Panc1 (cell line): Measurements from ENCODE around the gene H6PD. TPM values are rescaled to one million over a fixed set of nuclear protein-coding genes. Genes with fewer than 3 reads are reported as not detected.
A peak's percentile ranks its signal among the peaks of the same experiment; 100 is the strongest.

Experiments used
- ATAC-seq: fragments of 200-7000 bp; cut with Tn5 transposase; 2 replicates; pipeline ENCODE4 v1.9.1; 2020; ENCODE audit warnings: mild to moderate bottlenecking, moderate library complexity
- BruUV-seq: library from RNA; stranded (reverse); fragments of 400-500 nt; replicated peaks from 2 replicates; lab custom pipeline; 2021; lab: Mats Ljungman, UMichigan
- CTCF ChIA-PET: fragments of 300-600 bp; sonication (Branson Sonifier 250); formaldehyde crosslinking; loops from one replicate; lab custom pipeline; 2022; ENCODE audit warnings: antibody characterized with exemption; lab: Charles Lee
- POLR2A ChIA-PET: fragments of 300-600 bp; sonication (Branson Sonifier 250); formaldehyde crosslinking; loops from one replicate; lab custom pipeline; 2022; ENCODE audit warnings: antibody characterized with exemption; lab: Charles Lee
- DNase-seq: peaks from one replicate; pipeline ENCODE4 v3.0.0-alpha.2; 2010; ENCODE audit warnings: low read depth, low spot score
- H3K27ac ChIP-seq: 2 replicates; pipeline ENCODE4 v1.5.1; 2011; ENCODE audit warnings: mild to moderate bottlenecking, low read length, inconsistent platforms
- H3K27me3 ChIP-seq: fragments of 200-500 bp; sonication (Bioruptor generic); 2 replicates; pipeline ENCODE4 v1.6.0; 2014; ENCODE audit warnings: low read length, inconsistent platforms; ENCODE audit not compliant: control insufficient read depth, insufficient read depth
- H3K36me3 ChIP-seq: fragments of 200-500 bp; sonication (Bioruptor generic); 2 replicates; pipeline ENCODE4 v1.5.1; 2014; ENCODE audit warnings: inconsistent platforms, mild to moderate bottlenecking, low read length, moderate library complexity; ENCODE audit not compliant: control insufficient read depth, insufficient read depth
- H3K4me1 ChIP-seq: 2 replicates; pipeline ENCODE4 v1.5.1; 2011; ENCODE audit warnings: inconsistent platforms, mild to moderate bottlenecking, low read length, moderate library complexity; ENCODE audit not compliant: control insufficient read depth, insufficient read depth
- H3K4me3 ChIP-seq, 2 experiments: 2 replicates each; pipeline ENCODE4 v1.5.1; 2011 to 2012; ENCODE audit warnings: low read depth in 2 of 2, low read length in 2 of 2, mild to moderate bottlenecking in 2 of 2, inconsistent platforms in 1 of 2, moderate library complexity in 1 of 2
- H3K9me3 ChIP-seq: fragments of 200-500 bp; sonication (Bioruptor generic); 2 replicates; pipeline ENCODE4 v1.5.1; 2014; ENCODE audit warnings: low read depth, mild to moderate bottlenecking, inconsistent platforms, low read length, moderate library complexity; ENCODE audit not compliant: control insufficient read depth, insufficient read depth
- CTCF ChIP-seq: fragments of 450-650 bp; IDR thresholded peaks from 2 replicates; pipeline ENCODE4 v1.5.1; 2017; ENCODE audit warnings: mild to moderate bottlenecking
- POLR2AphosphoS5 ChIP-seq: IDR thresholded peaks from 2 replicates; pipeline ENCODE4 v1.6.1; 2012; ENCODE audit warnings: mild to moderate bottlenecking, low read depth, low read length, moderate library complexity
- REST ChIP-seq, 2 experiments: IDR thresholded peaks; 2 replicates each; pipeline ENCODE4 v1.6.1; 2011 to 2012; ENCODE audit warnings: low read depth in 2 of 2, control low read depth in 1 of 2, low read length in 1 of 2, mild to moderate bottlenecking in 1 of 2, moderate library complexity in 1 of 2; ENCODE audit not compliant: insufficient read depth in 1 of 2
- SIN3A ChIP-seq: IDR thresholded peaks from 2 replicates; pipeline ENCODE4 v1.6.1; 2012; ENCODE audit warnings: low read depth, mild to moderate bottlenecking, low read length, moderate library complexity, borderline replicate concordance; ENCODE audit not compliant: insufficient read depth
- TCF7L2 ChIP-seq: IDR thresholded peaks from 2 replicates; pipeline ENCODE4 v1.6.1; 2011; ENCODE audit warnings: mild to moderate bottlenecking, low read depth, low read length, inconsistent platforms
- in situ Hi-C: cut with HindIII; loops from 2 replicates; pipeline ENCODE4 v1.10.0; 2016; ENCODE audit warnings: low sequenced_read_pairs, low pct_unique_long_range_greater_than_20kb
- intact Hi-C: fragments of 100-400 bp; cut with micrococcal nuclease; formaldehyde crosslinking; loops from one replicate; pipeline ENCODE4 v1.10.0; 2022; ENCODE audit not compliant: unreplicated experiment
- total RNA-seq: library from RNA; stranded (reverse); gene quantifications from one replicate; pipeline ENCODE4 v1.2.1, GENCODE V29; 2021; ENCODE audit not compliant: unreplicated experiment

Gene H6PD
- total RNA-seq, 1 experiment from 2014 or later: 23.5 TPM

- Histone ChIP-seq H3K27ac (peak overlapping the region; percentile 85), H3K27me3 (no peaks in the 10 kb centered on the region), H3K4me1 (peaks cover 27% of the 10 kb centered on the region), H3K4me3 (no peak overlapping the region), H3K9me3 (peaks cover 6% of the 10 kb centered on the region; the same call in 1 of the 2 replicates), H3K36me3 (no peaks in the 10 kb centered on the region)
- intact Hi-C loops (loop anchor here (1.0 kb wide), 1 partner anchor 201 kb away; no protein-coding TSS in a partner anchor), in situ Hi-C loops (no loop called here)
- no peak for TF ChIP-seq TCF7L2
- TF ChIP-seq REST (IDR thresholded peaks at IDR 0.05; ENCODE audit: insufficient read depth in 1 of 2, low read depth in 2 of 2, low read length in 1 of 2): no peak
- no peak for TF ChIP-seq CTCF
- TF ChIP-seq POLR2AphosphoS5: no peak
- no peak for TF ChIP-seq SIN3A
- ATAC-seq (peak; percentile 47; the same call in 1 of the 2 replicates), DNase-seq (no peak)
- no TSS peak for BruUV-seq
- CTCF ChIA-PET: interaction anchor here (0.5 to 2.6 kb wide), 10 partner anchors 28 to 1559 kb away, joined by 3 to 23 read pairs (median 4); no protein-coding TSS in a partner anchor
- POLR2A ChIA-PET: interaction anchor here (0.6 to 1.0 kb wide), 3 partner anchors 15 to 269 kb away, joined by 3 to 5 read pairs (median 3); no protein-coding TSS in a partner anchor
Observed at GRCh38 chr1:9289711-9290485, 55.3 kb downstream of the H6PD start.

DNA sequence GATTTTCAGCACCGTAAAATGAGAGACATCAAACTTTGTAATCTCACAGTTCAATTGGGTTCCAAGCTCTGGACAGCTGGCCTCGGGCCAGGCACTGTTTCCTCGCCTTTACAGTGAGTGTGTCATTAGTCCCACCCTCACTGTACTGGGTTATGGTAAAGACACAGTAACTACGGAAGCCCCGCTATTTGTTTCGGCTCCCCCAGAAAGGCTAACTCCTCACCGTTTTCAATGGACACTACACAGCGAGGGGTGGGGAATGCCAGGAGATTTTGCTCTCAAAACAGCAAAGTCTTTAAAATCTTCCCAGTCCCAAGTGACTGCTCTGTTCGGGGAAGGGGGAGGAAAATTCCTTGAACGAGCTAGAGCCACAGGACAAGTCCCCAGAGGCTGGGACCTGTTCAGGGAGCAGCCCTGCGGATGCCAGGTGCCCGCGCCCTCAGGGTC lies 57.4 kb downstream of the H6PD start:
- no peaks in the 10 kb centered on the region; the same call in 1 of the 2 replicates for H3K36me3 ChIP-seq
- BruUV-seq: no TSS peak
- peaks cover 47% of the 10 kb centered on the region for H3K4me1 ChIP-seq
- no peak for TF ChIP-seq REST (IDR thresholded peaks at IDR 0.05; ENCODE audit: insufficient read depth in 1 of 2, low read depth in 2 of 2, low read length in 1 of 2)
- no peak for TF ChIP-seq TCF7L2
- peaks cover 6% of the 10 kb centered on the region; the same call in 1 of the 2 replicates for H3K9me3 ChIP-seq
- H3K27me3 ChIP-seq: no peaks in the 10 kb centered on the region
- ChIA-PET POLR2A (interaction anchor here (0.6 kb wide), 3 partner anchors 48 to 167 kb away, joined by 3 to 4 read pairs (median 3); no protein-coding TSS in a partner anchor), CTCF (interaction anchor here (1.1 kb wide), 1 partner anchor 163 kb away, joined by 4 read pairs; no protein-coding TSS in a partner anchor)
- peak; percentile 32 for ATAC-seq
- DNase-seq: no peak
- intact Hi-C loops (no loop called here), in situ Hi-C loops (no loop called here)
- peak overlapping the region; percentile 79 for H3K27ac ChIP-seq
- peak overlapping the region; percentile 61 to 62 for H3K4me3 ChIP-seq
